IPS-18c (cell line): Measurements from ENCODE around the gene PPFIBP2.

Source experiments
- H3K4me3 ChIP-seq: 2 replicates; pipeline ENCODE4 v1.7.0; 2013; ENCODE audit warnings: low read depth, mild to moderate bottlenecking, low read length, moderate library complexity; ENCODE audit not compliant: insufficient read depth
- H3K9me3 ChIP-seq: one replicate; pipeline ENCODE4 v1.6.1; 2013; ENCODE audit warnings: mild to moderate bottlenecking, low read length, moderate library complexity; ENCODE audit not compliant: control insufficient read depth, insufficient read depth

PPFIBP2 gene

GRCh38 chr11:7518811-7519562, 5.2 kb downstream of the PPFIBP2 start:
- no peak overlapping the region for H3K4me3 ChIP-seq
- no peaks in the 10 kb centered on the region for H3K9me3 ChIP-seq

GRCh38 chr11:7520011-7520942, 6.5 kb downstream of the PPFIBP2 start:
- H3K4me3 ChIP-seq, result no peak overlapping the region
- H3K9me3 ChIP-seq, result no peaks in the 10 kb centered on the region

GRCh38 chr11:7520981-7521487, 7.2 kb downstream of the PPFIBP2 start:
- Histone ChIP-seq H3K9me3 (no peaks in the 10 kb centered on the region), H3K4me3 (no peak overlapping the region)

GRCh38 chr11:7522121-7522520, 8.3 kb downstream of the PPFIBP2 start:
- Histone ChIP-seq H3K9me3 (peaks cover 2% of the 10 kb centered on the region), H3K4me3 (no peak overlapping the region)

GRCh38 chr11:7522546-7522945, 8.7 kb downstream of the PPFIBP2 start:
- no peak overlapping the region for H3K4me3 ChIP-seq
- peaks cover 2% of the 10 kb centered on the region for H3K9me3 ChIP-seq

GRCh38 chr11:7523416-7524210, 9.8 kb downstream of the PPFIBP2 start:
- Histone ChIP-seq H3K4me3 (no peak overlapping the region), H3K9me3 (peaks cover 4% of the 10 kb centered on the region)

GRCh38 chr11:7524462-7525235, 10.8 kb downstream of the PPFIBP2 start:
- Histone ChIP-seq H3K4me3 (no peak overlapping the region), H3K9me3 (peaks cover 4% of the 10 kb centered on the region)

- Histone ChIP-seq H3K9me3 (peaks cover 4% of the 10 kb centered on the region), H3K4me3 (no peak overlapping the region)
These were observed 11.6 kb downstream of the PPFIBP2 start for GRCh38 chr11:7525424-7525823.

- Histone ChIP-seq H3K4me3 (no peak overlapping the region), H3K9me3 (peaks cover 4% of the 10 kb centered on the region)
These were observed 13.2 kb downstream of the PPFIBP2 start for GRCh38 chr11:7527029-7527428.

GRCh38 chr11:7528514-7529049, 14.8 kb downstream of the PPFIBP2 start:
- H3K4me3 ChIP-seq, result no peak overlapping the region
- peaks cover 4% of the 10 kb centered on the region for H3K9me3 ChIP-seq

- H3K9me3 ChIP-seq, result peaks cover 4% of the 10 kb centered on the region
- H3K4me3 ChIP-seq, result no peak overlapping the region
These were observed 16.3 kb downstream of the PPFIBP2 start for GRCh38 chr11:7530013-7530640.

- Histone ChIP-seq H3K4me3 (no peak overlapping the region), H3K9me3 (peaks cover 4% of the 10 kb centered on the region)
These were observed 17.2 kb downstream of the PPFIBP2 start for GRCh38 chr11:7531011-7531410.

GRCh38 chr11:7532405-7533145, 18.8 kb downstream of the PPFIBP2 start:
- Histone ChIP-seq H3K4me3 (no peak overlapping the region), H3K9me3 (peaks cover 2% of the 10 kb centered on the region)

- no peak overlapping the region for H3K4me3 ChIP-seq
- H3K9me3 ChIP-seq, result peaks cover under 1% of the 10 kb centered on the region
These were observed 19.6 kb downstream of the PPFIBP2 start for GRCh38 chr11:7533199-7534041.

GRCh38 chr11:7534042-7534378, 20.2 kb downstream of the PPFIBP2 start:
- no peaks in the 10 kb centered on the region for H3K9me3 ChIP-seq
- H3K4me3 ChIP-seq, result no peak overlapping the region
